ENCODE results near the gene ANKRD34C.

ANKRD34C gene

GRCh38 chr15:79292011-79292410 lies 9.5 kb downstream of the ANKRD34C start:
- DNase-seq (ENCODE audit: extremely low read depth, low read depth) = no peak
- TF ChIP-seq, protein P1, sequence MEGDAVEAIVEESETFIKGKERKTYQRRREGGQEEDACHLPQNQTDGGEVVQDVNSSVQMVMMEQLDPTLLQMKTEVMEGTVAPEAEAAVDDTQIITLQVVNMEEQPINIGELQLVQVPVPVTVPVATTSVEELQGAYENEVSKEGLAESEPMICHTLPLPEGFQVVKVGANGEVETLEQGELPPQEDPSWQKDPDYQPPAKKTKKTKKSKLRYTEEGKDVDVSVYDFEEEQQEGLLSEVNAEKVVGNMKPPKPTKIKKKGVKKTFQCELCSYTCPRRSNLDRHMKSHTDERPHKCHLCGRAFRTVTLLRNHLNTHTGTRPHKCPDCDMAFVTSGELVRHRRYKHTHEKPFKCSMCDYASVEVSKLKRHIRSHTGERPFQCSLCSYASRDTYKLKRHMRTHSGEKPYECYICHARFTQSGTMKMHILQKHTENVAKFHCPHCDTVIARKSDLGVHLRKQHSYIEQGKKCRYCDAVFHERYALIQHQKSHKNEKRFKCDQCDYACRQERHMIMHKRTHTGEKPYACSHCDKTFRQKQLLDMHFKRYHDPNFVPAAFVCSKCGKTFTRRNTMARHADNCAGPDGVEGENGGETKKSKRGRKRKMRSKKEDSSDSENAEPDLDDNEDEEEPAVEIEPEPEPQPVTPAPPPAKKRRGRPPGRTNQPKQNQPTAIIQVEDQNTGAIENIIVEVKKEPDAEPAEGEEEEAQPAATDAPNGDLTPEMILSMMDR (IDR thresholded peaks at IDR 0.05; ENCODE audit: low read depth, low read length, missing control alignments) = no peak
- H3K4me3 ChIP-seq (replicated peaks; ENCODE audit: low read depth, low read length) = no peak overlapping the region

DNA sequence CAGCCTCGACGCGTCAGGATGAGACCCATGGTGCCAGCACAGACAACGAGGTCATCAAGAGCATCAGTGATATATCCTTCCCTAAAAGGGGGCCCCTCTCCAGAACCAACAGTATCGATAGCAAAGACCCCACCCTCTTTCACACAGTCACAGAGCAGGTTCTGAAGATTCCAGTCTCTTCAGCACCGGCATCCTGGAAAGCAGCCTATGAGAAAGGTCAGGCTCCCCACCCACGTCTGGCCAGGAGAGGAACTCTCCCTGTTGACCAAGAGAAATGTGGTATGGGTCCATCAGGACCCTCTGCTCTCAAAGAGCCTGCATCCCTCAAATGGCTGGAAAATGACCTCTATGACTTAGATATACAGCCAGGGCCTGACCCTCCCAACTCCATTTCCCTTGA lies 11.6 kb downstream of the ANKRD34C start:
- TF ChIP-seq, protein P1 (IDR thresholded peaks at IDR 0.05; ENCODE audit: low read depth, low read length, missing control alignments) = no peak
- no peak overlapping the region for H3K4me3 ChIP-seq (replicated peaks; ENCODE audit: low read depth, low read length)
- no peak for DNase-seq (ENCODE audit: extremely low read depth, low read depth)

DNA sequence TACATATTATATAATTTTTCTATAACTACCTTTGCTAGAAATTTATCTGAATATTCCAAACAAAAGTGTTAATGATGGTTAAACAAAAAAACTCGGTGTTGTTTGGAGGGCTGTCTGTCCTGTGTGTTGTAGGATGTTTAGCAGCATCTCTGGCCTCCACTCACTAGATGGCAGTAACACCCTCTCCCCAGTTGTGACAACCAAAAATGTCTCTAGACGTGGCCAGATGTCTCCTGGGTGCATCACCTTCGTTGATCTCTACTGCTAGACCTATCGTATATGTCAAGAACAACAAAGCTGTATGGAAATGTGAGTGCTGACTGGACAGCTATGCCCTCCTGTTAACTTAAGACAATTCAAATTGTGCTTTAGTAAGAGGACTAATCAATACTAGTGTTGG lies 14.1 kb downstream of the ANKRD34C start:
- DNase-seq (ENCODE audit: extremely low read depth, low read depth) = no peak
- TF ChIP-seq, protein P1 (IDR thresholded peaks at IDR 0.05; ENCODE audit: low read depth, low read length, missing control alignments) = peak; percentile 30
- no peak overlapping the region for H3K4me3 ChIP-seq (replicated peaks; ENCODE audit: low read depth, low read length)

DNA sequence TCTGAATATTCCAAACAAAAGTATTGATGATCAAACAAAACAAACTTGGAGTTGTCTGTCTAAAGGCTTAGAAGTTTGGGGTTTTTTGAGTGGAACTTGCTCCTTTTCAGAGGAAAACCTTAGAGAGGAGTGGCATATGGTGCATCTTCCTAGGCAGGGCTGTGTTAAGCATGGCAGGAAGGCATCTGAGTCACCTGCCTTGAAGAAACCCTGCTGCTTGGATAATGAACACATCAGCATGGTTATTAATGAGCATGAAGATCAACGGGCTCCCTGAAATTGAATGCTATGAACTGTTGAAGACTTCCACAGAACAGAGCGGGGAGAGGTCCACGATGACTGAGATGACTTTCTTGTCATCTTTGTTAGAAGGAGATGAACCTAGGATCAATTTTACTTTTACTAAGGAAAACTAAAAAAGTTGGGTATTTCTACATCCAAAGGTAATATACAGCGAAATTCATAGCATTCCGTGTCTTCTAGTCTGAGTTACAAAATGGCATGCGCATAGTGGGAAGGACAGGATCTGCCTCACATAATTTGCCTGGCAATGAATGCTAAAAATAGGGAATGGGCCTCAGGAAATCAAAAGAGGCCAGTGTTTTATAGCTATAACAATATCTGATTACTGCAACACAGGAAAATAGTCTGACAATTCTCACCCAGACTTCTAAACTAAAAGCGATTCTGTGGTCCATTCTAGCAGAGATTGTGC lies 16.8 kb downstream of the ANKRD34C start:
- no peak for DNase-seq (ENCODE audit: extremely low read depth, low read depth)
- TF ChIP-seq, protein P1 (IDR thresholded peaks at IDR 0.05; ENCODE audit: low read depth, low read length, missing control alignments) = no peak
- no peak overlapping the region for H3K4me3 ChIP-seq (replicated peaks; ENCODE audit: low read depth, low read length)

DNA sequence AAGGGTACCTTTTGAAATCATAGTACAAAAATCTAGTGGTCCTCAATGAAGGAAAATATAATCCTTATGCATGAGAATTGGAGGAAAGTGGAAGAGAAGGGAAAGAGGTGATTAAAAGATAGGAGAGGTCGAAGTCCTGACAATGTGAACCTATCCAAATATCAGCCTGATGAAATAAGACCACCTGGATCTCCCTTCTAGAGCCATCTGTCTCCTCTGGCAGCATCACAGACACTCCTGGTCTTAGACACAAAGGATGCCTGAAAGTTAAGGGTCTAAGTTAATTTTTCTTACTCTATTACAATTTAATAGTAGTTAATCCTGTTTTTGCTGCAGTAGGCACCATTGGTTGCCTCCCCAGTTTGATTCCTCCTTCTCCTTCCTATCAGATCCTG lies 17.3 kb downstream of the ANKRD34C start:
- TF ChIP-seq, protein P1 (IDR thresholded peaks at IDR 0.05; ENCODE audit: low read depth, low read length, missing control alignments) = no peak
- H3K4me3 ChIP-seq (replicated peaks; ENCODE audit: low read depth, low read length) = no peak overlapping the region
- no peak for DNase-seq (ENCODE audit: extremely low read depth, low read depth)

DNA sequence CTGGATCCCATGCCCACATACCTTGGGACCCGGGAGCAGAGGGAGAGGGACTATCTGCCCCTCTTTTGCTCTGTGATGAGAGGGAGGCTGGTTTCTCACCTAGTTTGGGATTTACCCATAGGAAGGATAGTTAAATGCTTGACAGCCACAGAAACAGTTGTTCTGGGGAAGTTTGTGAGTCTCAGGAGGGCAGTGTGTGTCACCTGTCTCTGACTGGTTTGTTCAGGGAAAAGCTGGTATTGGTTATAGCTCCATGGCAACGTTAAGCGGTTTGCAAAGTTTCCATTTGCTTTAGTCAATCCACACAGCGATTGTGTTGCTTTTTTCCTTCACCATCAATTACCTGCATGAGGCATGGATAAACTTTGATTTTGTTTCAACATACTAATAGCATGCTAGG lies 24.7 kb downstream of the ANKRD34C start:
- no peak for DNase-seq (ENCODE audit: extremely low read depth, low read depth)
- TF ChIP-seq, protein P1 (IDR thresholded peaks at IDR 0.05; ENCODE audit: low read depth, low read length, missing control alignments) = no peak
- H3K4me3 ChIP-seq (replicated peaks; ENCODE audit: low read depth, low read length) = no peak overlapping the region

DNA sequence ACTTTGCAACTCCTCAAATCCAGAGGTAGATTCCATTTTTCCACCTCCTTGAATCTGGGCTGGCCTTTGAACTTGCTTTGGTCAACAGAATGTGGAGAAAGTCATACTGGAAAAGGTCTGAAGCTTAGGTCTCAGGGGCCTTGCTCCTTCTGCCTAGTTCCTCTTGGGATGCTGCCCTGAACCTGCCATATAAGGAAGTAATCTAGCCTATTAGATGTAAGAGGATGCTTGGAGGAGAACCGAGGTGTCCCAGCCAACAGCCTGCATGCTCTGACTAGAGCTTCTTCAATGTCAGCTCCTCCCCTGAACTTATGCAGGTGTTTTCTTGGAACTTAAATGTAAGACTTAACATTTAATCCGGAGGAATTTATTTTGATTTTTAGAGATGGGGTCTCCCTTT lies 26.4 kb downstream of the ANKRD34C start:
- H3K4me3 ChIP-seq (replicated peaks; ENCODE audit: low read depth, low read length) = no peak overlapping the region
- DNase-seq (ENCODE audit: extremely low read depth, low read depth) = no peak
- TF ChIP-seq, protein P1 (IDR thresholded peaks at IDR 0.05; ENCODE audit: low read depth, low read length, missing control alignments) = no peak

Data from HFF-Myc (cell line).